CD4-positive, alpha-beta T cell treated with Interleukin-10 for 1 hour (primary cell): Measurements from ENCODE around the gene DYRK1B.
A peak's percentile ranks its signal among the peaks of the same experiment; 100 is the strongest.
"Not testable (repeated sequence)": the region's sequence is repeated elsewhere in the genome, so short reads cannot be mapped to it uniquely, and the experiment has no call there.

Experiments
- DNase-seq: peaks from one replicate; pipeline ENCODE4 v3.0.0-alpha.2; 2020

Gene DYRK1B

DNA sequence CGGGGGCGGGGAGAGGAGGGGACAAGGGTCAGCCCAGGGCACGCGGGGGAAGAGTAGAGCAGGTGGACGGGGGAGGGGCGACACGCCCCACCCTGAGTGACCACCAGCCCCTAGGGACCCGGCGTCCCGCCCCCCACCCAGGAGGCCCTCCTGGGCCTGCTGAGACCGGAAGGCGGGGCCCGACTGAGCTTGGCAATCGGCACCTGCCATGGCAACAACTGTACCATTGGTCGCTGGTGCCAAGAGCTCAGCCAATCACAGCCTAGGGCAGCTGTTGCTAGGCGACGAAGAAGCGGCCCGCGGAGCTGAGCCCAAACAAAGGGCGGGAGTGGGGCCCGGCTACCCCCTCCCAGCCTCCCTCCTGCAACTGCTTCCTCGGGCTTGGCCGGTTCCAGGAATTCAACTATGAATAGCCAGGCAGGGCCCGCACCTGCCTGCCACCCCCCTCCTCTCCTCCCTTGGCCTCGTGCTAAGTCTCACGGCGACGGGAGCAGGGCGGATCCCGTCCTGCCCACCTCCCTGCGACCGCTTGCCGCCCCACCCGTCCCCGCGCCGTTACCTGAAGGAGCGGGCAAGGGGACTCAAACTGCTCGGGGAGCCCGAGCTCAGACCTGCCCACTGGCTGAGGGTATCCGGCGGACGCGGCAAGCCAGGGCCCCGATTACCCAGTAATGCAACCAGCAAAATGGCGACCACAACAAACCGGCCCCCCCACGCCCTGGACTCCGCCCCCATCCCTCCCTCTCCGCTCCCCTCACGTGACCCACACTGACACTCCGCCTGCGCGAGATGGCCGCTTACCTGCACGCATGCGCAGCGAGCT lies at the start of gene DYRK1B:
Gene DYRK1B (minus strand): TSS at position 699 of the 823 bp plus-strand sequence. CDS start 2,295 bp downstream, outside the sequence.
- DNase-seq: peak; percentile 99

DNA sequence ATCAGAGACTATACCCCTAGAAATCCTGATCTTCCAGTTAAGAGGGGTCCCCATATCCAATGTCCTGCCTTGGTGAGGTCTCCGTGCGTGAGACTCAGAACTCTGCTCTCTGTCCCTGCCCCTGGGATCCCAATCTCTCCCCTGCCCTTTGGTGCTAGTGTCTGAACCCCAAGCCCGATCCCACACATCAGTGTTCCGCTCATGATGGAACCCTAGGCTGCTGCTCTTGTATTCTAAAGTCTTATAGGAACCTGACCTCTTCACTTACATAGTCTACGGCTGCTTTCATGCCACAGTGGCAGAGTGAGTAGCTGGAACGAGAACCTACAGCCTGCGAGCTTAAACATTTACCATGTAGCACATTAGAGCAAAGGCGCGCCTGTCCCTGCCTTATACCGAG lies 48.7 kb upstream of the DYRK1B start:
- DNase-seq: not testable (repeated sequence)

GRCh38 chr19:39881495-39882110 lies 47.6 kb upstream of the DYRK1B start:
- peak; percentile 46 for DNase-seq

DNA sequence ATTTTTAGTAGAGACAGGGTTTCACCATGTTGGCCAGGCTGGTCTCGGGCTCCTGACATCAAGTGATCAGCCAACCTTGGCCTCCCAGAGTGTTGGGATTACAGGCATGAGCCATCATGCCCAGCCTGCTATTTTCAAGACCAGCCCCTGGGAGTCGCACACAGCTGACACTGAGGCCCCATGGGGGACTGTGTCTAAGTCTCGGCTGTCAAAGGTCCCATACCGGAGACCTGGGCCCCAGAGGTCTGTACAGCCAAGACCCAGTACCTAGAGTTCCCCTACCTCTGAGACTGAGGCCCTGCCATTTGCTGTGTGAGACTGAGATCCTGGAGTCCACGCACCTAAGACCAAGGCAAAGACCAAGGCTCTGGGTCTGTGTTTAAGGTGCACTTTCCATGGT lies 46.3 kb upstream of the DYRK1B start:
- DNase-seq: not testable (repeated sequence)

DNA sequence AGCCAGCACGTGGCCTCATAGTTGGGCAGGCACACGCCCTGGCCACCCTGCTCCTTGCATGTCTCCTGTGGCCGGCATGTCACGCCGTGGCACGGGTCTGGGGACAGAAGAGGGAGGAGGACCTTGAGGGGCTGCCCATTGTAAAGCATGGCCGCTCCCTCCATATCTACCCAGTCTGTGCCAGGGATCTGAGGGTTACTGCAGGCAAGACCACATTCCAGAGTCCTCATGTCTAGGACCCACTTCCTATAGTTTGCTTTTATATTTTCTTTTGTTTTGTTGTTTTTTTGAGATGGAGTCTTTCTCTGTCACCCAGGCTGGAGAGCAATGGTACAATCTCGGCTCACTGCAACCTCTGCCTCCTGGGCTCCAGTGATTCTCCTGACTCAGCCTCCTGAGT lies 45.8 kb upstream of the DYRK1B start:
- DNase-seq: not testable (repeated sequence)

DNA sequence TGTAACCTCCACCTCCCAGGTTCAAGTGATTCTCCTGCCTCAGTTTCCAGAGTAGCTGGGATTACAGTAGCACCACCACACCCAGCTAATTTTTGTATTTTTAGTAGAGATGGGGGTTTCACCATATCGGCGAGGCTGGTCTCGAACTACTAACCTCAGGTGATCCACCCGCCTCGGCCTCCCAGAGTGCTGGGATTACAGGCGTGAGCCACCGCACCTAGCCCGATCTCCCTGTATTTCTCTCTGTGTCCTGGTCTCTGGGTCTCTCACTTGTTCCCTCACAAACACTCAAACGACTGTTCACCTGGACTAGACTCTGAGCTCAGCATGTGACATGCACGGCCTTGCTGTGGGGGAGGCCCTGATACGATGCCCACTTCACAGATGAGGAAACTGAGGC lies 44.9 kb upstream of the DYRK1B start:
- not testable (repeated sequence) for DNase-seq

- DNase-seq: no peak
These were observed 44.4 kb upstream of the DYRK1B start for GRCh38 chr19:39878398-39878797.

GRCh38 chr19:39877982-39878381 lies 44.0 kb upstream of the DYRK1B start:
- DNase-seq: not testable (repeated sequence)

- DNase-seq: peak; percentile 47
These were observed 43.5 kb upstream of the DYRK1B start for GRCh38 chr19:39877488-39877887.

DNA sequence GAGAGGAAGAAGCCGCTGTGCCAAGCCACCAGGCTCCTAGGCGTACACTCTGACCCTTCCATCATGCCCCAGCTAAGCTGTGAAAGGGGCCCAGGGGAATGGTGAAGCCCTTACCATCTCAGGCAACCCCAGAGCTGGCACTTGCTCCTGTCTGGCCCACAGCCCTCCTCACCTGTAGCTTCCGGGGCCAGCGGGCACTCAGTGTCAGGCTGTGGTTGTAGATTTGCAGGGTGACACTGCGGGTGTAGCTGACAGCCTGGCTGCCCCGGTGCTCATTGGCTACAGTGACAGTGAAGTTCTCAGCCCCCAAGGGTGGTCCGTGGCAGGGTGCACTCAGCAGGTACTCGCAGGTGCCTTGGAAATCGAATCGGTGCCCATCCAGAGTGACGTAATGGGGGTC lies 42.5 kb upstream of the DYRK1B start:
- not testable (repeated sequence) for DNase-seq

DNA sequence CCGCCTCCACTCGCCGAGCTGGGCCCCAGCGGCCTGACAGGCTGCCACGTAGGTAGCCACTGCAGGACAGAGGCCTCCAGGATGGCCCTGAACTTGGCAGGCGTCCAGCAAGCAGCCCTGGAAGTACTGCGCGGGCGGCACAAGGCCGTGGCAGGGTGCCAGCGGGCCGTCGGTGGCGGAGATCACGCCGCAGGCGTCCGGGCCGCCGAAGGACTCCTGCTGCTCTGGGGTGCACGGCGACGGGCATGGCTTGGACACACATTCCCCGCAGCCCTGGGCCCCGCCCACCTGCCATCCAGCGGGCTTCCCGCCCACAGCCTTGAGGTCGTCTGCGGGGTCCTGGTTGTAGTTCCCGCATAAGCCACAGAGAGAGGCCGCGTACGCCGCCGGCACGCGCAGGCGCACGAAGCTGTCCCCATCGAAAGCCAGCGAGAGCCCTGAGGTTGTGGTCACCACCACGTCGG lies 41.5 kb upstream of the DYRK1B start:
- not testable (repeated sequence) for DNase-seq

DNA sequence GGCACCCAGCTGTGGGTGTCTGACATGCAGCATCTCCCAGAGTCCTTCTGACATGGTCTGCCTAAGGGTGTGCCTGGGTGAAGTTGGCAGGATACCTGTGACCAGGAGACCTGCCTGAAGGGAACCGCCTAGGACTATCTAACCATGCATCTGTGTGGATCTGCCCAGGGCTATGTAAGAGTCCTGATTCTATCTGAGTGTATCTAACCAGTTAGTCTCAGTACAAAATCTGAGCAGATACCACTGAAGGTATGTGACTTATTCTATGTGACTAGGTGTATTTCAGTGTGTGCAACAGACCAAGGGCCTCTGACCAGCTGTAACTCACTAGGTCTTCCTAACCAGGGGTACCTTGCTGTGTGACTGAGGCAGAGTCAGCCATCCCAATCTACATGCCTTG lies 40.4 kb upstream of the DYRK1B start:
- no peak for DNase-seq

GRCh38 chr19:39873385-39873784 lies 39.4 kb upstream of the DYRK1B start:
- no peak for DNase-seq

DNA sequence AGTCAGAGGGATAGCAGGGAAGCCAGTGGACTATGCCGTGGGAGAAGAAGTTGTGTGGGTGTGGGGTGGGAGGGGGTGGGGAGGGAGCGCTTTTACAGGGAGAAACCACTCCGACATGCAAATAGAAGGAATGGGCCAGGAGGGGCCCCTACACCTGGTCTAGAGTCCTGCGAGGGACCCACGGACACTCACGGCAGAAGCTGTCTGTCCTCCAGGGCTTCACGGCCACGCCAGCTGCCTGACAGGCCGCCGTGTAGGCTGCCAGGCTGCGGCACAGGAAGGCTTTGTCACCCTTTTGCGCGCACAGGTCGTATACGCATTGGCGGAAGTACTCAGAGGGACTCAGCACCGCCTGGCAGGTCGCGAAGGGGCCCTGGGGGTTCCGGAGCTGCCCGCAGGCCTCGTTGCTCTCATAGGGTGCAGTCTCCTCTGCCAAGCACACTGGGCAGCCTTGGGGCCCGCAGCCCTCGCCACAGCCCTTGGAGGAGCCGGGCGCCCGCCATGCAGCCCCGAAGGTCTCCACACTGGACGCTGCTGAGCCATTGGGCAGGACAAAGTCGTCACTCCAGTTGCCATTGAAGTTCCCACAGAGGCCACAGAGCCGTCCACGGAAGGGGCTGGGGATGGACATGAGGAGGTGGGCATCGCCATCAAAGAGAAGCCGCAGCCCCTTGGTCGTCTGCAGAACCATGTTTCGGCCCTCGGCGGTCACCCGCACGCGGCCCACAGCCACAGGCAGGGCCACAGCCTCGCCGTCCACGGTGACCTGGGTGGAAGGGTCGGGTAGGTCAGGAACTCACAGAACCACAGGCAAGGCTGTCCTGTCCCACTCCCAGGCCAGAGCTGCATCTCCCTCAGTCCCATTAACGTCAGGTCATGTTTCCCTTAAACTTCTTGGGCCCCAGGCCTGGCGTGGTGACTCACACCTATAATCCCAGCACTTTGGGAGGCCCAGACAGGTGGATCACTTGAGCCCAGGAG lies 38.2 kb upstream of the DYRK1B start:
- no peak for DNase-seq

- DNase-seq: no peak
These were observed 37.4 kb upstream of the DYRK1B start for GRCh38 chr19:39871362-39871761.

GRCh38 chr19:39870171-39870971 lies 36.4 kb upstream of the DYRK1B start:
- DNase-seq: no peak

GRCh38 chr19:39867952-39868351 lies 34.0 kb upstream of the DYRK1B start:
- DNase-seq: no peak

DNA sequence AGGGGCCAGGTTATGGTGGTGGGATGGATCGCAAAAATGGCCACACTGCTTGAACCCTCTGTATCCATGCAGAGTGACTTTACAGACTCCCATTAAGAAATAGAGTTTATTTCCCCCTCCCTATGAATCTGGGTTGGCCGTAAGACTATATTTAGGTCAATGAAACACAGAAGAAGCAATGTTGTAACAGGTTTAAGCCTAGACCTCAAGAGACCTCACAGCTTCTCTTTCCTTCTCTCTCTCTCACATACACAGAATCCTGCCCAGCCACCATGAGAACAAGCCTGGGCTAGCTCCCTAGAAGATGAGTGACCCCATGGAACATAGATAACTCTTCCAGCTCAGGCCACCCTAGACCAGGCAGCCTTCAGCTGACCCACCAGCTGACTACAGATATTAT lies 33.2 kb upstream of the DYRK1B start:
- no peak for DNase-seq

- no peak for DNase-seq
These were observed 32.0 kb upstream of the DYRK1B start for GRCh38 chr19:39865953-39866352.

DNA sequence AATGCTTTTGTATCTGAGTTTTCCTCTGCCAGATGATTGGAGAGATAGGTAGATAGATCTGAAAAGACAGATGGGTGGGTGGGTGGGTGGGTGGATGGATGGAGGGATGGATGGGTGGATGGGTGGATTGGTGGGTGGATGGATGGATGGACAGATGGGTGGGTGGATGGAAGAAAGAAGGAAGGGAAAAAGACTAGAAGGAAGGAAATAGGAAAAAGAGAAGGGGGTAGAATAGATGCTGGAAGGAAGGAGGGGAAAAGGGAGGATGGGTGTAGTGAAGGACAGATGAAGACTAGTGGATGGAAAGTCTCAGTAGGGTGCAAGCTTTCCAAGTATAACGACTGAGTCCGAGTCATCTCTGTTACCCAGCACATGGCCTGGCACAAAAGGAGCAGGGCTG lies 31.2 kb upstream of the DYRK1B start:
- no peak for DNase-seq

DNA sequence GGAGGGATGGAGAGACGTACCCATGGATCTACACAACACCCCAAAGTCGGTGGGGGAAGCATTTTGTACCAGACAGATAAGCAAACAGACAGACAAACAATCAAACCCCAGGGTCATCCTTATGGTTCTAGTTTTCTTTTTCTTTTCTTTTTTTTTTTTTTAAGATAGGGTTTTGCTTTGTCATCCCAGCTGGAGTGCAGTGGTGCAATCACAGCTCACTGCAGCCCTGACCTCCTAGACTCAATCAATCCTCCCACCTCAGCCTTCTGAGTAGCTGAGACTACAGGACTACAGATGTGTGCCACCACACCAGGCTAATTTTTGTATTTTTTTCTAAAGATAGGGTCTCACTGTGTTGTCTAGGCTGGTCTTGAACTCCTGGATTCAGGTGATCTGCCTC lies 30.2 kb upstream of the DYRK1B start:
- DNase-seq: no peak

- peak; percentile 82 for DNase-seq
These were observed 24.6 kb upstream of the DYRK1B start for GRCh38 chr19:39858541-39858940.
